Activated gamma-delta T cell treated with Interleukin-2 at 50 U/mL for 16 hours (primary cell): ENCODE data around the gene PTPRM.

Source experiments
- DNase-seq: peaks from one replicate; pipeline ENCODE4 v3.0.0-alpha.2; 2020

Gene PTPRM

GRCh38 chr18:8208716-8209115, 641.6 kb downstream of the PTPRM start:
- DNase-seq, result no peak

- no peak for DNase-seq
Measured at GRCh38 chr18:8212896-8213780, 646.0 kb downstream of the PTPRM start.

- DNase-seq, result no peak
Measured at GRCh38 chr18:8215741-8216140, 648.6 kb downstream of the PTPRM start.

GRCh38 chr18:8217051-8217564, 650.0 kb downstream of the PTPRM start:
- no peak for DNase-seq

GRCh38 chr18:8218197-8218596, 651.1 kb downstream of the PTPRM start:
- DNase-seq, result no peak

GRCh38 chr18:8221452-8221851, 654.3 kb downstream of the PTPRM start:
- no peak for DNase-seq

GRCh38 chr18:8224576-8224975, 657.5 kb downstream of the PTPRM start:
- DNase-seq, result no peak

GRCh38 chr18:8229040-8229439, 661.9 kb downstream of the PTPRM start:
- DNase-seq, result no peak

GRCh38 chr18:8229787-8230186, 662.7 kb downstream of the PTPRM start:
- DNase-seq, result no peak

- no peak for DNase-seq
Measured at GRCh38 chr18:8231316-8231715, 664.2 kb downstream of the PTPRM start.

- no peak for DNase-seq
Measured at GRCh38 chr18:8232791-8233190, 665.7 kb downstream of the PTPRM start.

- no peak for DNase-seq
Measured at GRCh38 chr18:8235894-8236293, 668.8 kb downstream of the PTPRM start.

GRCh38 chr18:8238507-8238906, 671.4 kb downstream of the PTPRM start:
- DNase-seq, result no peak

GRCh38 chr18:8241731-8242130, 674.6 kb downstream of the PTPRM start:
- DNase-seq, result no peak

- DNase-seq, result no peak
Measured at GRCh38 chr18:8242151-8242696, 675.1 kb downstream of the PTPRM start.

GRCh38 chr18:8247700-8248099, 680.6 kb downstream of the PTPRM start:
- DNase-seq, result no peak

- DNase-seq, result no peak
Measured at GRCh38 chr18:8248576-8248975, 681.5 kb downstream of the PTPRM start.

GRCh38 chr18:8249811-8250210, 682.7 kb downstream of the PTPRM start:
- no peak for DNase-seq

GRCh38 chr18:8252371-8252770, 685.3 kb downstream of the PTPRM start:
- no peak for DNase-seq

- no peak for DNase-seq
Measured at GRCh38 chr18:8253944-8254343, 686.8 kb downstream of the PTPRM start.

GRCh38 chr18:8254654-8255053, 687.5 kb downstream of the PTPRM start:
- DNase-seq, result no peak

GRCh38 chr18:8257851-8258434, 690.8 kb downstream of the PTPRM start:
- no peak for DNase-seq

GRCh38 chr18:8260319-8260718, 693.2 kb downstream of the PTPRM start:
- no peak for DNase-seq

GRCh38 chr18:8260827-8261226, 693.7 kb downstream of the PTPRM start:
- DNase-seq, result no peak
